ENCODE data around the gene SCN1A.
"Not testable (repeated sequence)": the region's sequence is repeated elsewhere in the genome, so short reads cannot be mapped to it uniquely, and the experiment has no call there.

The SCN1A gene

GRCh38 chr2:166127217-166128155 is at the start of gene SCN1A:
Gene SCN1A, minus strand, starts transcription at chr2:166128020. Its CDS starts 54,399 bp downstream, at chr2:166073621.
- DNase-seq, result peak; percentile 62

DNA sequence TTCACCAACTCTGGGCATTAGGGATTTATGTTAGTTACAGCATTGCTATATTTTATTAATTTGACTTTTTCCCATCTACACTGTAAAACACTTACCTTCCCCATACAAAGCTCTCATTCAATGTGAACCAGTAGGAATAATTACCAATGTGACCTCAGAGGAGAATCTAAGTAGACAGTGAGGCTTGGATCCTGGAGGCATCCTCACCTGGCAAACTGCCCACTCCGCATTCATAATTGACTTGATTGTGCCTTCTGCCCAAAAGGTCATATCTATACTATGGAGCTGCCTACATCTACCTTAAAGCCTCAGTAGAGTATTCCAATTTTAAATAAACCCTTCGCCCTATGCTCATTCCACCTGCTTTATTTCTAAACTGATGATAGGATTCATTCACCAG is 45.4 kb upstream of the SCN1A start:
- peak; percentile 12 for DNase-seq

- no peak for DNase-seq
Measured at GRCh38 chr2:166171216-166171615, 43.4 kb upstream of the SCN1A start.

- DNase-seq, result no peak
Measured at GRCh38 chr2:166170356-166170755, 42.5 kb upstream of the SCN1A start.

GRCh38 chr2:166167449-166167848 is 39.6 kb upstream of the SCN1A start:
- no peak for DNase-seq

GRCh38 chr2:166163775-166164174 is 36.0 kb upstream of the SCN1A start:
- no peak for DNase-seq

- no peak for DNase-seq
Measured at GRCh38 chr2:166158546-166158945, 30.7 kb upstream of the SCN1A start.

DNA sequence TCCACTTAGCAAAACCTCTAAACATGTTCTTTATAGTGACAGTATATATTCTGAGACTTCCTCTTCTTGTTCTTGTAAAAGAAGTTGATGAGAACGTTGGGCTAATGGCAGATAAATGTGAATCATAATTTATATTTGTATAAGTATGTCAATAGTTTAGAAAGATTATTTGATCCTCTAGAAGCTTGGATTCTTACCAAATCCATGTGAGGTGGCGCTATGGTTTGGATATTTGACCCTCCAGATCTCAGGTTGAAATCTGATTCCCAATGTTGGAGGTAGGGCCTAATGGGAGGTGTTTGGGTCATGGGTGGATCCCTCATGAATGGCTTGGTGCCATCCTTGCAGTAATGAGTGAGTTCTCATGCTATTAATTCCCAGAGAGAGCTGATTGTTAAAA is 29.8 kb upstream of the SCN1A start:
- DNase-seq, result no peak

- no peak for DNase-seq
Measured at GRCh38 chr2:166156985-166157490, 29.2 kb upstream of the SCN1A start.

DNA sequence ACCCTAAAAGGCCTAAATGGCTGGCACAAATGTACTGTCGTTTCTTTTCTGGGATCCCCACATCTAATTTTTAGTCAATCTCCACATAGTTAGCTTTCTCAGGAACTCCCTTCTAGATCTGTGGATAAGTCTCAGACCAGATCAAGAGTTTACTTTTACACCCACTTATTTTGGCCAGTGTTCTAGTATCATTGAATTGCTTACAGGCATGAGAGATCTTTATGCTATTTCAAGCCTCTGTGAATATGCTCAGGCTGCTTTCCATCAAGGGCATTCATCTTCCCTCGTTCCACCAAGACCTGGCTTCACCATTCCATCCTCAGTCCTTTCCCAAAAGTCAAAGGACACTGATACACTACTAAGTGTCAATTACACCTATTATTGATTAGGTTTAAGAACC is 27.8 kb upstream of the SCN1A start:
- DNase-seq, result no peak

DNA sequence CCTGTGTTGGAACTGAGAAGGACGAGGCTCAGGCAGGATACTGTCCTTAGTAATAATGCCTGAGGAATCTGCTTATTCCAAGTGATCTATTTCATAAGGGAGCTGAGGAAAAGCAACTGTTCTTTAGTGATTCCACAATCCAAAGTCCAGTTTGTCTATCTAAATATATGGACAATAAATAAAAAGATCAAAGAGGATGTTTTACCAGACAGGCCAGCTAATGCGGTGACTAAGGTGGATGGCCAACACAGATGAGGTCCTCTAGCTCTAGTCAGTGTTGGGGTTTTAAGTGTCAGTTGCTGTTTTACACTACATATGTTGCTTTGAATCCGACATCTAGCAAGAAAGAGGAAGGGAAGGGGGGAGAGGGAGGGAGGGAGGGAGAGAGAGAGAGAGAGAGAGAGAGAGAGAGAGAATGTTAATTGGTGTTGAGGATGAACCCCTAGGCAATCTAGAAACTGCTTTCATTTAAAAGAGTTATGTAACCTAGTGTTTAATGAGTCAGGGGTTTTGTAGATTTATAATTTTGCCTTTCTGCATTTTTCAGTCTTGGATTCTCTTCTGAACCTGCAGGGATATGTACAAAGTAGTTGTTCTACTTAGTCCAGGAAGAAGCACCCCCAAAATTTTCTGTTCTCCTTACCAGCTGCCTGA is 27.0 kb upstream of the SCN1A start:
- no peak for DNase-seq

GRCh38 chr2:166152064-166152463 is 24.2 kb upstream of the SCN1A start:
- no peak for DNase-seq

- DNase-seq, result no peak
Measured at GRCh38 chr2:166148500-166149400, 20.9 kb upstream of the SCN1A start.

GRCh38 chr2:166147883-166148282 is 20.1 kb upstream of the SCN1A start:
- no peak for DNase-seq

- DNase-seq, result no peak
Measured at GRCh38 chr2:166144071-166144470, 16.3 kb upstream of the SCN1A start.

DNA sequence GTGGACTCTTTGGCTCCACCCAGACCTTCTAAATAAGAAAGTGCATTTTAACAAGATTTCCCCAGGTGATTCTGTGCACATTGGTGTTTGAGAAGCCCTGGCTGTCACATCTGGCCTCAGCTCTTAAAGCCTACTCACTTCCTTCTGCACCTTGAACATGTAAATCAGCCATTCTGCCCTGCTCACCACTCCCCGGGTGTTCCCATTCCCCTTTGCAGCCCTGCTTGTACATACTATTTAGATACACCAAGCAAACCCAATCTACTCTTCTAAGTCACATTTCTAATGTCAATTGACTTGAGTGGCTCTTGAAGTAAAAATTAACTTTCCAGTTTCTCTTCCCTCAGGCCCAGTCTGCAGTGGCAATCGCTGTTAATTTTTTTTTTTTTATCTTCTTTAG is 13.1 kb upstream of the SCN1A start:
- DNase-seq, result no peak

GRCh38 chr2:166140475-166140874 is 12.7 kb upstream of the SCN1A start:
- DNase-seq, result no peak

GRCh38 chr2:166139479-166139878 is 11.7 kb upstream of the SCN1A start:
- not testable (repeated sequence) for DNase-seq

GRCh38 chr2:166138667-166139066 is 10.8 kb upstream of the SCN1A start:
- DNase-seq, result no peak

- no peak for DNase-seq
Measured at GRCh38 chr2:166138144-166138543, 10.3 kb upstream of the SCN1A start.

GRCh38 chr2:166137331-166137730 is 9.5 kb upstream of the SCN1A start:
- no peak for DNase-seq

DNA sequence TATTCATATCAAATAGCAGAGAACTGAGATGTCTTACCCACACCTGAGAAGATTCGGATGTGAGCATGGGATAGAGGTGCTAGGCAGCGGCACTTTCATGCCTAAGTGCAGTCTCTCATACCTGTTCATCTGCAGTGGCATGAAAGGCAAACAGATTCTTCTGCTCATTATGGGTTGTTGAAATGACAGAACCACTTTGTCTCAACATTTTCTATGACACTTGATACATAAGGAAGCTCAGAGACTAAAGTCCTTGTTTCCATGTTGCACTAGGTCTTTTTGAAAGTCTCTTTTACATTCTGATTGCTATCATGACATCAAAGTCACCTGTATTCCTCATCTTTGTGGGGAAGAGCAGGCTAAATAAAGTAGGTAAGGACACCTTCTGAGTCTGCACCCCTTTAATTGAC is 8.0 kb upstream of the SCN1A start:
- no peak for DNase-seq
